Ishikawa (cell line): ENCODE measurements around the gene RELL1.

Source experiments
- CEBPB ChIP-seq: IDR thresholded peaks from 2 replicates; pipeline ENCODE4 v1.6.1; 2012
- CREB1 ChIP-seq: IDR thresholded peaks from 2 replicates; pipeline ENCODE4 v1.6.1; 2012; ENCODE audit warnings: low read depth
- EGR1 ChIP-seq: IDR thresholded peaks from 2 replicates; pipeline ENCODE4 v1.6.1; 2012
- EP300 ChIP-seq: IDR thresholded peaks from 2 replicates; pipeline ENCODE4 v1.6.1; 2012; ENCODE audit warnings: borderline replicate concordance
- FOXM1 ChIP-seq: IDR thresholded peaks from 2 replicates; pipeline ENCODE4 v1.6.1; 2012; ENCODE audit warnings: low read depth, borderline replicate concordance
- MAX ChIP-seq: IDR thresholded peaks from 2 replicates; pipeline ENCODE4 v1.6.1; 2012
- NFIC ChIP-seq: IDR thresholded peaks from 2 replicates; pipeline ENCODE4 v1.6.1; 2012
- RAD21 ChIP-seq: IDR thresholded peaks from 2 replicates; pipeline ENCODE4 v1.6.1; 2012; ENCODE audit warnings: low read depth
- REST ChIP-seq: IDR thresholded peaks from 2 replicates; pipeline ENCODE4 v1.6.1; 2012; ENCODE audit warnings: low read depth, mild to moderate bottlenecking
- TAF1 ChIP-seq: IDR thresholded peaks from 2 replicates; pipeline ENCODE4 v1.6.1; 2012; ENCODE audit warnings: low read depth, mild to moderate bottlenecking
- TCF12 ChIP-seq: IDR thresholded peaks from 2 replicates; pipeline ENCODE4 v1.6.1; 2012; ENCODE audit warnings: low read depth
- TEAD4 ChIP-seq: IDR thresholded peaks from 2 replicates; pipeline ENCODE4 v1.6.1; 2012
- USF1 ChIP-seq: IDR thresholded peaks from 2 replicates; pipeline ENCODE4 v1.6.1; 2012
- YY1 ChIP-seq: IDR thresholded peaks from 2 replicates; pipeline ENCODE4 v1.6.1; 2012; ENCODE audit warnings: low read depth
- ZBTB7A ChIP-seq: IDR thresholded peaks from 2 replicates; pipeline ENCODE4 v1.6.1; 2012; ENCODE audit warnings: low read depth

RELL1 gene

GRCh38 chr4:37568489-37568888 is 117.7 kb downstream of the RELL1 start:
- TF ChIP-seq TEAD4, result no peak
- TF ChIP-seq NFIC, result no peak
- no peak for TF ChIP-seq FOXM1

- TF ChIP-seq NFIC (no peak), MAX (no peak), TAF1 (no peak), FOXM1 (no peak), CEBPB (no peak), USF1 (no peak), REST (no peak), EP300 (no peak), ZBTB7A (no peak), YY1 (no peak)
Observed at GRCh38 chr4:37567836-37568235, 118.3 kb downstream of the RELL1 start.

GRCh38 chr4:37562592-37562991 is 123.6 kb downstream of the RELL1 start:
- TF ChIP-seq USF1 (no peak), ZBTB7A (no peak), REST (no peak), EGR1 (no peak), EP300 (no peak), CEBPB (no peak), CREB1 (no peak), MAX (no peak), TCF12 (no peak), FOXM1 (no peak), YY1 (no peak), RAD21 (no peak), TAF1 (no peak), NFIC (no peak), TEAD4 (no peak)

DNA sequence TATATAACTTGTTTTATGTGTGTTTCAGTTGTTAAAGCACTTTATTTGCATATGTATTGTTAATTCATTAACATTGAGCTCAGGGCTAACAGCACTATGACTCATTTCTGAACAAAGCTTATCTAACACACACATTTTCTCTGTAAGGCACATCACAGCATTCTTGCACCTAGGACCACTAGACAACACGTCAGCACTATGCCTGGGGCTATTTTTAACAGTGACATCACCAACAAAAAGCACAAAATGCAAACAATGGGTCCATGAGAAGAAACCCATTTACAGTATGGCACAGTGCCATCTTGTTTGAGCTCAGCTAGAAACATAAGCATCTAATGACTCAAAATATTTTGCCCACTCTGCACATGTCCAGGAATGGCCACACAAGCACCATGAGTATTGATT is 124.4 kb downstream of the RELL1 start:
- TF ChIP-seq YY1 (no peak), CREB1 (no peak), USF1 (no peak), ZBTB7A (no peak), TCF12 (no peak), FOXM1 (no peak), EP300 (no peak), CEBPB (no peak), REST (no peak), TAF1 (no peak), RAD21 (no peak), MAX (no peak), TEAD4 (no peak), EGR1 (no peak), NFIC (no peak)
